ENCODE measurements around the gene SLC22A8. TPM values are rescaled to one million over a fixed set of nuclear protein-coding genes. Genes with fewer than 3 reads are reported as not detected.

SLC22A8 gene
- total RNA-seq, 1 experiment from 2014 or later, result not detected

DNA sequence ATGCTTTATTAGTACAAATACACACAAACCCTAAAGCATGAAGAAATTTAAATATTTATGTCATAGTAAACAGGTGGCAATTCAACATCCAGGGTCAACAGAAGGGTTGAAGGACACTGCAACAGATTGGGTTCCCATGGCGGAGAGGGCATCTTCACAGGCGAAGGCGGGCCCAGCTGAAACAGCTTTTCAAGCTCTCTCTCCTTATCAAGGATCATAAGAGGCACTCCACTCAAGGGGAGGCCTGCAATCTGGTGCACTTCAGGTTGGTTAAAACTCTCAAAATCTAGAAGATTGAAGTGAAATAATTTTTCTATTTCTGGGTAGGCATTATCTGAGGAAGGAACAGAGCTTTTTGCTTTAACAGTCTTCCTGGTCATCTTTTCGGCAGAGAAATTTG is 16.8 kb upstream of the SLC22A8 start:
- in situ Hi-C loops (cut with HindIII; ENCODE audit: low pct_unique_long_range_greater_than_20kb, low sequenced_read_pairs), result no loop called here
- CTCF ChIA-PET, result no interaction called here
- POLR2A ChIA-PET, result no interaction called here
- BruUV-seq (replicated peaks), result no TSS peak
- Histone ChIP-seq H3K27me3 (ENCODE audit: control insufficient read depth, insufficient read depth, low read length) (no peaks in the 10 kb centered on the region), H3K4me1 (ENCODE audit: control insufficient read depth, insufficient read depth, low read length) (no peaks in the 10 kb centered on the region), H3K9me3 (ENCODE audit: control insufficient read depth, insufficient read depth, low read depth, low read length) (no peaks in the 10 kb centered on the region), H3K4me3 (ENCODE audit: low read depth in 2 of 2, low read length in 2 of 2) (no peak overlapping the region), H3K27ac (ENCODE audit: low read length) (no peak overlapping the region), H3K36me3 (ENCODE audit: control insufficient read depth, insufficient read depth, low read length) (no peaks in the 10 kb centered on the region)
- TF ChIP-seq, protein P1, sequence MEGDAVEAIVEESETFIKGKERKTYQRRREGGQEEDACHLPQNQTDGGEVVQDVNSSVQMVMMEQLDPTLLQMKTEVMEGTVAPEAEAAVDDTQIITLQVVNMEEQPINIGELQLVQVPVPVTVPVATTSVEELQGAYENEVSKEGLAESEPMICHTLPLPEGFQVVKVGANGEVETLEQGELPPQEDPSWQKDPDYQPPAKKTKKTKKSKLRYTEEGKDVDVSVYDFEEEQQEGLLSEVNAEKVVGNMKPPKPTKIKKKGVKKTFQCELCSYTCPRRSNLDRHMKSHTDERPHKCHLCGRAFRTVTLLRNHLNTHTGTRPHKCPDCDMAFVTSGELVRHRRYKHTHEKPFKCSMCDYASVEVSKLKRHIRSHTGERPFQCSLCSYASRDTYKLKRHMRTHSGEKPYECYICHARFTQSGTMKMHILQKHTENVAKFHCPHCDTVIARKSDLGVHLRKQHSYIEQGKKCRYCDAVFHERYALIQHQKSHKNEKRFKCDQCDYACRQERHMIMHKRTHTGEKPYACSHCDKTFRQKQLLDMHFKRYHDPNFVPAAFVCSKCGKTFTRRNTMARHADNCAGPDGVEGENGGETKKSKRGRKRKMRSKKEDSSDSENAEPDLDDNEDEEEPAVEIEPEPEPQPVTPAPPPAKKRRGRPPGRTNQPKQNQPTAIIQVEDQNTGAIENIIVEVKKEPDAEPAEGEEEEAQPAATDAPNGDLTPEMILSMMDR (IDR thresholded peaks at IDR 0.05), result no peak
- TF ChIP-seq SIN3A (IDR thresholded peaks at IDR 0.05; ENCODE audit: borderline replicate concordance, insufficient read depth, low read depth, low read length) (no peak), TCF7L2 (IDR thresholded peaks at IDR 0.05; ENCODE audit: low read depth, low read length) (no peak), POLR2AphosphoS5 (IDR thresholded peaks at IDR 0.05; ENCODE audit: low read depth, low read length) (no peak)
- TF ChIP-seq, protein P2, sequence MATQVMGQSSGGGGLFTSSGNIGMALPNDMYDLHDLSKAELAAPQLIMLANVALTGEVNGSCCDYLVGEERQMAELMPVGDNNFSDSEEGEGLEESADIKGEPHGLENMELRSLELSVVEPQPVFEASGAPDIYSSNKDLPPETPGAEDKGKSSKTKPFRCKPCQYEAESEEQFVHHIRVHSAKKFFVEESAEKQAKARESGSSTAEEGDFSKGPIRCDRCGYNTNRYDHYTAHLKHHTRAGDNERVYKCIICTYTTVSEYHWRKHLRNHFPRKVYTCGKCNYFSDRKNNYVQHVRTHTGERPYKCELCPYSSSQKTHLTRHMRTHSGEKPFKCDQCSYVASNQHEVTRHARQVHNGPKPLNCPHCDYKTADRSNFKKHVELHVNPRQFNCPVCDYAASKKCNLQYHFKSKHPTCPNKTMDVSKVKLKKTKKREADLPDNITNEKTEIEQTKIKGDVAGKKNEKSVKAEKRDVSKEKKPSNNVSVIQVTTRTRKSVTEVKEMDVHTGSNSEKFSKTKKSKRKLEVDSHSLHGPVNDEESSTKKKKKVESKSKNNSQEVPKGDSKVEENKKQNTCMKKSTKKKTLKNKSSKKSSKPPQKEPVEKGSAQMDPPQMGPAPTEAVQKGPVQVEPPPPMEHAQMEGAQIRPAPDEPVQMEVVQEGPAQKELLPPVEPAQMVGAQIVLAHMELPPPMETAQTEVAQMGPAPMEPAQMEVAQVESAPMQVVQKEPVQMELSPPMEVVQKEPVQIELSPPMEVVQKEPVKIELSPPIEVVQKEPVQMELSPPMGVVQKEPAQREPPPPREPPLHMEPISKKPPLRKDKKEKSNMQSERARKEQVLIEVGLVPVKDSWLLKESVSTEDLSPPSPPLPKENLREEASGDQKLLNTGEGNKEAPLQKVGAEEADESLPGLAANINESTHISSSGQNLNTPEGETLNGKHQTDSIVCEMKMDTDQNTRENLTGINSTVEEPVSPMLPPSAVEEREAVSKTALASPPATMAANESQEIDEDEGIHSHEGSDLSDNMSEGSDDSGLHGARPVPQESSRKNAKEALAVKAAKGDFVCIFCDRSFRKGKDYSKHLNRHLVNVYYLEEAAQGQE (IDR thresholded peaks at IDR 0.05; ENCODE audit: insufficient read depth in 1 of 2, low read depth in 2 of 2, low read length in 1 of 2), result no peak
- no peak for DNase-seq (ENCODE audit: low read depth, low spot score)
- no peak for ATAC-seq
- intact Hi-C loops (cut with micrococcal nuclease; ENCODE audit: unreplicated experiment), result no loop called here

DNA sequence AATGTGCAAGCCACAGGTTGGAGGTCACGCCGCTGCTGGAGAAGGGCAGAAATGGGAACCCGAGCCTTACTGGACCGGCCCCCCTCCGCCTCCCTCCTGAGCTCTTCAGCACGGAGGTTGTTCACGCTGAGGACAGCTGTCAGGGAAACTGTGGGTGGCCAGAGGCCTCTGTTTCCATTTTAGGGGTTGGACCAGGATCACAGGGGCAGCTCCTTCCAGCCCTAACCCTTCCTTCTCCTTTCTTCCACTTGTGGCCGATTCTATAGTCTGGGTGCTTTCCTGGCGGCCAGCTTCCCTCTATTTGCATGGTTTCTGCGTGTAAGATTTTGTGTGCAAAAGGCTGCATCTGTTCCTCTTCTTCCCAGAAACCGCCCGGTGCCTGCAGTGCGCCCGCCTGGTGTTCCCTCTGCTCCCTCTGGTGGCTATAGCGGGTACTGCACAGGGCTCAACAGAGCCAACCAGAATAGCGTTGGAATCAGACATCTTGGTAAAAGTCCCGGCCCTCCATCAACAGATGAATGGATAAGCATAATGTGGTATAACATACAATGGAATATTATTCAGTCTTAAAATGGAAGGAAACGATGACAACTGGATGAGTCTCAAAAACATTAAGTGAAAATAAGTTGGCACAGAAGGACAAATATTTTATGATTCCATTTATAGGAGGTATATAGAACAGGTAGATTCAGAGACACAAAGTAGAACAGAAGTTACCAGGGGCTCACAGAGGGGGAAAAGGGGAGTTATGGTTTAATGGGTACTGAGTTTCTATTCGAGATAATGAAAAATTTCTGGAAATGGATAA is 8.4 kb upstream of the SLC22A8 start:
- in situ Hi-C loops (cut with HindIII; ENCODE audit: low pct_unique_long_range_greater_than_20kb, low sequenced_read_pairs) (no loop called here), intact Hi-C loops (cut with micrococcal nuclease; ENCODE audit: unreplicated experiment) (loop anchor here (1.0 kb wide), 1 partner anchor 118 kb away; no protein-coding TSS in a partner anchor)
- no peak overlapping the region for H3K27ac ChIP-seq (ENCODE audit: low read length)
- no peaks in the 10 kb centered on the region for H3K36me3 ChIP-seq (ENCODE audit: control insufficient read depth, insufficient read depth, low read length)
- peak; percentile 39 for DNase-seq (ENCODE audit: low read depth, low spot score)
- ATAC-seq, result peak; percentile 92
- ChIA-PET POLR2A (no interaction called here), CTCF (interaction anchor here (0.8 to 2.5 kb wide), 4 partner anchors 102 to 118 kb away, joined by 3 to 31 read pairs (median 6); no protein-coding TSS in a partner anchor)
- no peaks in the 10 kb centered on the region for H3K4me1 ChIP-seq (ENCODE audit: control insufficient read depth, insufficient read depth, low read length)
- no peaks in the 10 kb centered on the region for H3K9me3 ChIP-seq (ENCODE audit: control insufficient read depth, insufficient read depth, low read depth, low read length)
- H3K27me3 ChIP-seq (ENCODE audit: control insufficient read depth, insufficient read depth, low read length), result no peaks in the 10 kb centered on the region; the same call in 1 of the 2 replicates
- no peak overlapping the region for H3K4me3 ChIP-seq (ENCODE audit: low read depth in 2 of 2, low read length in 2 of 2)
- no peak for TF ChIP-seq TCF7L2 (IDR thresholded peaks at IDR 0.05; ENCODE audit: low read depth, low read length)
- TF ChIP-seq, protein P1 (IDR thresholded peaks at IDR 0.05), result peak; percentile 98
- BruUV-seq (replicated peaks), result no TSS peak

Measured in Panc1 (cell line).